MCF 10A (cell line): ENCODE measurements around the gene RNF157. TPM values are rescaled to one million over a fixed set of nuclear protein-coding genes. Genes with fewer than 3 reads are reported as not detected.
A peak's percentile ranks its signal among the peaks of the same experiment; 100 is the strongest.

ENCODE experiments used
- BruUV-seq: library from RNA; stranded (reverse); fragments of 400-500 nt; replicated peaks from 2 replicates; lab custom pipeline; 2021; lab: Mats Ljungman, UMichigan
- CTCF ChIA-PET: fragments of 300-600 bp; sonication (Branson Sonifier 250); formaldehyde crosslinking; extraction: SDS; loops from one replicate; lab custom pipeline; 2021; ENCODE audit warnings: antibody characterized with exemption, inconsistent platforms; lab: Yijun Ruan, JAX
- POLR2A ChIA-PET: fragments of 300-600, 350-650 bp; sonication (Branson Sonifier 250); formaldehyde crosslinking; extraction: SDS; loops from one replicate; lab custom pipeline; 2020; ENCODE audit warnings: antibody characterized with exemption, inconsistent platforms; lab: Yijun Ruan, JAX
- DNase-seq: peaks from one replicate; pipeline ENCODE4 v3.0.0-alpha.2; 2018; ENCODE audit not compliant: unreplicated experiment
- H3K27ac Mint-ChIP-seq: one replicate; pipeline ENCODE4 v1.8.0; 2022; ENCODE audit warnings: mild to moderate bottlenecking, low read depth, mixed read lengths; ENCODE audit not compliant: unreplicated experiment
- H3K27me3 Mint-ChIP-seq: one replicate; pipeline ENCODE4 v1.8.0; 2022; ENCODE audit warnings: mixed read lengths; ENCODE audit not compliant: insufficient read depth, unreplicated experiment
- H3K36me3 Mint-ChIP-seq: one replicate; pipeline ENCODE4 v1.8.0; 2022; ENCODE audit warnings: mild to moderate bottlenecking, moderate library complexity, mixed read lengths; ENCODE audit not compliant: insufficient read depth, unreplicated experiment
- H3K4me1 Mint-ChIP-seq: one replicate; pipeline ENCODE4 v1.8.0; 2022; ENCODE audit warnings: mixed read lengths; ENCODE audit not compliant: insufficient read depth, unreplicated experiment
- H3K4me3 Mint-ChIP-seq: one replicate; pipeline ENCODE4 v1.8.0; 2022; ENCODE audit warnings: mild to moderate bottlenecking, moderate library complexity, mixed read lengths; ENCODE audit not compliant: unreplicated experiment
- H3K9me3 Mint-ChIP-seq: one replicate; pipeline ENCODE4 v1.8.0; 2022; ENCODE audit warnings: mixed read lengths; ENCODE audit not compliant: unreplicated experiment
- CTCF ChIP-seq: fragments of 200-600 bp; IDR thresholded peaks from one replicate; pipeline ENCODE4 v1.8.0; 2022; ENCODE audit warnings: antibody characterized with exemption, mild to moderate bottlenecking; ENCODE audit not compliant: unreplicated experiment
- intact Hi-C: fragments of 100-400 bp; cut with micrococcal nuclease; formaldehyde crosslinking; loops from 2 replicates; pipeline ENCODE4 v1.14.1; 2022
- total RNA-seq: library from RNA; stranded (reverse); gene quantifications from 2 replicates; pipeline ENCODE4 v1.2.3, GENCODE V29; 2022

The RNF157 gene
- total RNA-seq, 1 experiment from 2014 or later, result 0.44 TPM

- Mint-ChIP-seq H3K9me3 (no peaks in the 10 kb centered on the region), H3K36me3 (no peaks in the 10 kb centered on the region), H3K27me3 (no peaks in the 10 kb centered on the region), H3K4me1 (no peaks in the 10 kb centered on the region), H3K4me3 (no peak overlapping the region), H3K27ac (no peak overlapping the region)
- DNase-seq, result no peak
- intact Hi-C loops, result no loop called here
- TF ChIP-seq CTCF, result peak; percentile 14
- POLR2A ChIA-PET, result no interaction called here
- BruUV-seq, result no TSS peak
- CTCF ChIA-PET, result interaction anchor here (0.6 to 4.4 kb wide), 4 partner anchors 34 to 518 kb away, joined by 3 to 18 read pairs (median 4); no protein-coding TSS in a partner anchor
Observed at GRCh38 chr17:76148015-76148326, 92.3 kb downstream of the RNF157 start.

GRCh38 chr17:76147211-76148014 is 92.9 kb downstream of the RNF157 start:
- Mint-ChIP-seq H3K27ac (no peak overlapping the region), H3K4me1 (no peaks in the 10 kb centered on the region), H3K36me3 (no peaks in the 10 kb centered on the region), H3K27me3 (no peaks in the 10 kb centered on the region), H3K9me3 (no peaks in the 10 kb centered on the region), H3K4me3 (no peak overlapping the region)
- BruUV-seq, result no TSS peak
- peak; percentile 48 for TF ChIP-seq CTCF
- intact Hi-C loops, result loop anchor here (1.0 kb wide), 1 partner anchor 133 kb away; no protein-coding TSS in a partner anchor
- POLR2A ChIA-PET, result no interaction called here
- DNase-seq, result peak; percentile 53
- CTCF ChIA-PET, result interaction anchor here (0.7 kb wide), 1 partner anchor 20 kb away, joined by 3 read pairs; no protein-coding TSS in a partner anchor

- no peaks in the 10 kb centered on the region for H3K27me3 Mint-ChIP-seq
- no peak for TF ChIP-seq CTCF
- intact Hi-C loops, result no loop called here
- DNase-seq, result no peak
- H3K27ac Mint-ChIP-seq, result no peak overlapping the region
- H3K4me1 Mint-ChIP-seq, result no peaks in the 10 kb centered on the region
- H3K9me3 Mint-ChIP-seq, result no peaks in the 10 kb centered on the region
- no peaks in the 10 kb centered on the region for H3K36me3 Mint-ChIP-seq
- ChIA-PET POLR2A (interaction anchor here (1.4 kb wide), 1 partner anchor 13 kb away, joined by 4 read pairs; no protein-coding TSS in a partner anchor), CTCF (interaction anchor here (0.7 to 2.0 kb wide), 3 partner anchors 19 to 134 kb away, joined by 3 to 10 read pairs (median 4); no protein-coding TSS in a partner anchor)
- no TSS peak for BruUV-seq
- no peak overlapping the region for H3K4me3 Mint-ChIP-seq
Observed at GRCh38 chr17:76146053-76146851, 94.0 kb downstream of the RNF157 start.
